NT2/D1 (cell line): ENCODE results near the gene CPNE9.

Experiments used
- DNase-seq: peaks from one replicate; pipeline ENCODE4 v3.0.0-alpha.2; 2011; ENCODE audit warnings: low read depth, low spot score
- H3K27me3 ChIP-seq: 2 replicates; pipeline ENCODE4 v1.6.0; 2011; ENCODE audit warnings: mild to moderate bottlenecking; ENCODE audit not compliant: insufficient read length, insufficient read depth
- H3K36me3 ChIP-seq: 2 replicates; pipeline ENCODE4 v1.6.1; 2011; ENCODE audit warnings: mild to moderate bottlenecking, low read length, mixed read lengths; ENCODE audit not compliant: insufficient read depth, insufficient read length
- H3K4me1 ChIP-seq: 2 replicates; pipeline ENCODE4 v1.5.1; 2011; ENCODE audit not compliant: insufficient read depth, insufficient read length
- H3K4me3 ChIP-seq: 2 replicates; pipeline ENCODE4 v1.5.1; 2011; ENCODE audit warnings: low read depth; ENCODE audit not compliant: insufficient read length
- H3K9ac ChIP-seq: 2 replicates; pipeline ENCODE4 v1.6.0; 2011; ENCODE audit warnings: low read depth; ENCODE audit not compliant: insufficient read length
- H3K9me3 ChIP-seq: 2 replicates; pipeline ENCODE4 v1.5.1; 2011; ENCODE audit warnings: mild to moderate bottlenecking, low read length; ENCODE audit not compliant: insufficient read depth
- SUZ12 ChIP-seq: IDR thresholded peaks from 2 replicates; pipeline ENCODE4 v1.6.1; 2011; ENCODE audit not compliant: insufficient read length, insufficient read depth; ENCODE audit errors: extremely low read depth
- YY1 ChIP-seq: IDR thresholded peaks from 2 replicates; pipeline ENCODE4 v1.6.1; 2011; ENCODE audit not compliant: insufficient read length, insufficient read depth
- ZNF274 ChIP-seq: IDR thresholded peaks from 2 replicates; pipeline ENCODE4 v1.6.1; 2011; ENCODE audit warnings: mild to moderate bottlenecking, low read depth, low read length

The CPNE9 gene

DNA sequence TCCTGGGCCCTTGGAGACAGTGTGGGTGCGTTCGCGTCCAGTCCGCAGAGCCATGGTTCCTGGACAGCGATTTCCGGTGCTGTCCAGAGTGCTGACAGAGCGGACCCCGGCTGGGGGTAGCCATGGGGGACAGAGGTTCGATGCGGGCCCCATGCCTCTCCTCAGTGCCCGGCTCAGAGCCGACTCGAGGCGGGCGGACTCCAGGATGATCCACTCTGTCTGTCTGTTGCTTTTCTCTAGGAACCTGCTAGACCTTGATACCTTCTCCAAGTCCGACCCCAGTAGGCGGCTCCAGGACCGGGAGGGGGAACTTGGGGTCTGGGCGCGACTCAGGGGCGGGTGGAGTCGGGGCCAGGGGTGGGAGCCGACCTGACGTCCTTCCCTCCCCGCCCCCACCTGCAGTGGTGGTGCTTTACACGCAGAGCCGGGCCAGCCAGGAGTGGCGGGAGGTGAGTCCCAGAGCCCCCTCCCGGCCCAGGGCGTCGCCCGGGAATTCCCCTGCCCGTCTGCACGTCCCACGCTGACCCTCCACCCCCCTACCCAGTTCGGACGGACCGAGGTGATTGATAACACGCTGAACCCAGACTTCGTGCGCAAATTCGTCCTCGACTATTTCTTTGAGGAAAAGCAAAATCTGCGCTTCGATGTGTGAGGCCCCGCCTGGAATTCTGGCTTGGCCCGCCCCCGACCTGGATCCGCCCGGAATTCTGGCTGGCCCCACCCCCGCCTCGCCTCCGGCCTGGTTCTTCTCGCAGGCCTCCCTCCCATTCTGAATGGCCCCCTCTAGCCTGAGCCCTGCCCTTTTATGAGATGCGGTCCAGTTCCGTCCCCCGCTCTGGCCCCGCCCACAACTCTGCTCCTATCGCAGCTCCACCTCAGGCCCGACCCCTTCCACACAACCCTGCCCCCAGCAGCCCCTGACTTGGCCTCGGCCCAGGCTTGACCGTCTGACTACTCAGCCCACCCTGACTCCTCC is 1.0 kb downstream of the CPNE9 start:
- TF ChIP-seq SUZ12 (no peak), YY1 (no peak), ZNF274 (no peak)
- Histone ChIP-seq H3K4me3 (peak overlapping the region; percentile 46), H3K36me3 (peaks cover 20% of the 10 kb centered on the region), H3K9me3 (no peaks in the 10 kb centered on the region), H3K4me1 (peaks cover 5% of the 10 kb centered on the region), H3K27me3 (peaks cover 18% of the 10 kb centered on the region), H3K9ac (peak overlapping the region; percentile 50)
- DNase-seq, result peak; percentile 49

DNA sequence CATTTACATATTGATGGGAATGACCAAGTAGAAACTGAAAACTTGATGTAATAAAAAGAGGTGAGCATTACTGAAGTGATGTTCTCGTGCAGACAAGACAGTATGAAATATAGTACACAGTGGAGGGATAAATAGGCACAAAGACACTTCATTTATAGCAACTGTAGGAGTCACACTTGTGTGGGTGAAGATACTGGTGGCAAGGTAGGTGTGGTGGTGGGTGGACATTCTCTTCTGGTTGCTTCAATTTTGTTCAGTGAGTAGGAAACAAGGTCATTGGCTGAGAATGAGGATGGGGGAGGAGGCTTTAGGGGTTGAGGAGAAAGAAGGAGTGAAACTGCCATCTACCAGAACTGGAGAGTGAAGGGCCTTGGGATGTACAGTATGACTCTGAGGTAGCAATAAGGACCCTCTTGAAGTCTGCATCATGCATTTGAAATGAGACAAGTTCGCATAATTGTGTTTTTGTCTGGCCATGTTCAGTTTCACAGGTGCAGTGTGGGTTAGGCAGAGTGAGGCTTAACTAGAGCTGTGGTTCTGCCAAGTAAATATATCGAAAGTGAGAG is 6.6 kb downstream of the CPNE9 start:
- peaks cover 5% of the 10 kb centered on the region for H3K4me1 ChIP-seq
- no peak overlapping the region for H3K9ac ChIP-seq
- no peaks in the 10 kb centered on the region for H3K27me3 ChIP-seq
- TF ChIP-seq ZNF274 (no peak), YY1 (no peak), SUZ12 (no peak)
- no peaks in the 10 kb centered on the region for H3K9me3 ChIP-seq
- DNase-seq, result no peak
- H3K36me3 ChIP-seq, result no peaks in the 10 kb centered on the region
- H3K4me3 ChIP-seq, result no peak overlapping the region

DNA sequence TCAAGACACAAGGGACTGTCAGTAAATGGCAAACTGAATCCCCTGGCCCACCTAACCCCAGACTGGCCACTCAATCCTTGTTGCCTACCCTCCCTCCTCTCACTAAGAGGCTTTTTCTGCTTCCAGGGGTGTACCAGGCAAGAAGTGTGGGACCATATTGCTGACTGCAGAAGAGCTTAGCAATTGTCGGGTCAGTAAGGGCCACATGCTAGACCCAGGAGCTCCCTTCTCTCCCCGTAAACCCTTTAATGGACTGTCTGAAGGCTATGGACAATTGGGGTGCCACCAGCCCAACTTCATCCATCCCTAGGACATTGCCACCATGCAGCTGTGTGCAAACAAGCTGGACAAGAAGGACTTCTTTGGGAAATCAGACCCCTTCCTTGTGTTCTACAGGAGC is 8.8 kb downstream of the CPNE9 start:
- Histone ChIP-seq H3K9me3 (no peaks in the 10 kb centered on the region), H3K4me1 (no peaks in the 10 kb centered on the region), H3K9ac (no peak overlapping the region), H3K4me3 (no peak overlapping the region), H3K27me3 (no peaks in the 10 kb centered on the region), H3K36me3 (no peaks in the 10 kb centered on the region)
- no peak for DNase-seq
- TF ChIP-seq YY1, result no peak
- TF ChIP-seq SUZ12, result no peak
- no peak for TF ChIP-seq ZNF274

GRCh38 chr3:9713142-9713541 is 9.5 kb downstream of the CPNE9 start:
- no peaks in the 10 kb centered on the region for H3K36me3 ChIP-seq
- H3K27me3 ChIP-seq, result no peaks in the 10 kb centered on the region
- H3K9ac ChIP-seq, result no peak overlapping the region
- no peaks in the 10 kb centered on the region for H3K4me1 ChIP-seq
- DNase-seq, result no peak
- no peak overlapping the region for H3K4me3 ChIP-seq
- TF ChIP-seq YY1, result no peak
- TF ChIP-seq ZNF274, result no peak
- no peak for TF ChIP-seq SUZ12
- no peaks in the 10 kb centered on the region for H3K9me3 ChIP-seq

GRCh38 chr3:9715136-9715535 is 11.5 kb downstream of the CPNE9 start:
- TF ChIP-seq YY1 (no peak), SUZ12 (no peak), ZNF274 (no peak)
- Histone ChIP-seq H3K27me3 (no peaks in the 10 kb centered on the region), H3K4me1 (no peaks in the 10 kb centered on the region), H3K4me3 (no peak overlapping the region), H3K9ac (no peak overlapping the region), H3K9me3 (no peaks in the 10 kb centered on the region), H3K36me3 (no peaks in the 10 kb centered on the region)
- no peak for DNase-seq

DNA sequence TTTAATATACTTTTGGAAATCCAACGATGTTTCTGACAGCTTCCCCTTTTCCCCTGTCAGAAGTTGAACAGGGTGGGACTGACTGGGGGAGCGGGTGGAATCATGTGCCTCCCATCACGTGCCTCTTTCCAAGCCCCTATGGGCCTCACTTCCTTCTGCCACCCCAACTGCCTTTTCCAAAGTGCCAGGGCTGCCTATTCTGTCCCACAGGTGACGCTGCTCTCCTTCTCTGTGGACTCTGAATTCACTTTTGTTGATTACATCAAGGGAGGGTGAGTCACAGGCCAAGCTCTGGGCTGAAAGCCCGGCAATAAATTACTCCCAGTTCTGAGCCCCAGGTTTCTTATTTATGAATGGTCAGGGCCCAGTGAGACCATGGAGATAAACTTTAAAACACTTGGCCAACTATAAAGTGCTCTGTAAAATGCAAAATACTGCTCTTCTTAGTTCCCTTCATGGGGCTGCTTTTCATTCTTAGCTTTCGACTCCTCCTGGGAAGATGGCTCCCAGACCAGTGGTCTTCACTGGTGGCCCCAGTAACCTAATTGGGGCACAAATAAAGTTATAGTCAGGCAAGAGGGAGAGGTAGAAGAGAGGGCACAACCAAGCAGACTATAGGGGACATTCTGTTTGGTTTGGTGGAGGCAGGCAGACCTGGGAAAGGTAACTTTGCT is 12.3 kb downstream of the CPNE9 start:
- Histone ChIP-seq H3K36me3 (no peaks in the 10 kb centered on the region), H3K27me3 (no peaks in the 10 kb centered on the region), H3K9ac (no peak overlapping the region), H3K4me3 (no peak overlapping the region), H3K9me3 (no peaks in the 10 kb centered on the region), H3K4me1 (no peaks in the 10 kb centered on the region)
- TF ChIP-seq ZNF274, result no peak
- TF ChIP-seq YY1, result no peak
- no peak for TF ChIP-seq SUZ12
- no peak for DNase-seq

- no peaks in the 10 kb centered on the region for H3K4me1 ChIP-seq
- H3K27me3 ChIP-seq, result no peaks in the 10 kb centered on the region
- no peak overlapping the region for H3K4me3 ChIP-seq
- DNase-seq, result no peak
- H3K36me3 ChIP-seq, result no peaks in the 10 kb centered on the region
- no peak overlapping the region for H3K9ac ChIP-seq
- TF ChIP-seq ZNF274 (no peak), SUZ12 (no peak), YY1 (no peak)
- no peaks in the 10 kb centered on the region for H3K9me3 ChIP-seq
Measured at GRCh38 chr3:9716801-9717555, 13.3 kb downstream of the CPNE9 start.
